ENCODE measurements around the gene LHFPL2. TPM values are rescaled to one million over a fixed set of nuclear protein-coding genes. Genes with fewer than 3 reads are reported as not detected.
A peak's percentile ranks its signal among the peaks of the same experiment; 100 is the strongest.
"Not testable (repeated sequence)": the region's sequence is repeated elsewhere in the genome, so short reads cannot be mapped to it uniquely, and the experiment has no call there.

The LHFPL2 gene
- total RNA-seq, 1 experiment from 2014 or later = 35.1 TPM

- not testable (repeated sequence) for DNase-seq (ENCODE audit: low read depth)
Measured at GRCh38 chr5:78666975-78667374, 18.4 kb upstream of the LHFPL2 start.

- DNase-seq (ENCODE audit: low read depth) = peak; percentile 13
Measured at GRCh38 chr5:78666041-78666444, 17.5 kb upstream of the LHFPL2 start.

GRCh38 chr5:78665534-78665933 is 17.0 kb upstream of the LHFPL2 start:
- DNase-seq (ENCODE audit: low read depth) = no peak

GRCh38 chr5:78662323-78662722 is 13.8 kb upstream of the LHFPL2 start:
- DNase-seq (ENCODE audit: low read depth) = no peak

GRCh38 chr5:78661691-78662090 is 13.1 kb upstream of the LHFPL2 start:
- DNase-seq (ENCODE audit: low read depth) = no peak

GRCh38 chr5:78661044-78661443 is 12.5 kb upstream of the LHFPL2 start:
- no peak for DNase-seq (ENCODE audit: low read depth)

GRCh38 chr5:78660401-78660800 is 11.8 kb upstream of the LHFPL2 start:
- no peak for DNase-seq (ENCODE audit: low read depth)

- DNase-seq (ENCODE audit: low read depth) = peak; percentile 69
Measured at GRCh38 chr5:78659714-78660113, 11.1 kb upstream of the LHFPL2 start.

- DNase-seq (ENCODE audit: low read depth) = no peak
Measured at GRCh38 chr5:78659114-78659513, 10.5 kb upstream of the LHFPL2 start.

GRCh38 chr5:78657201-78657600 is 8.6 kb upstream of the LHFPL2 start:
- no peak for DNase-seq (ENCODE audit: low read depth)

- no peak for DNase-seq (ENCODE audit: low read depth)
Measured at GRCh38 chr5:78655746-78656290, 7.2 kb upstream of the LHFPL2 start.

- DNase-seq (ENCODE audit: low read depth) = no peak
Measured at GRCh38 chr5:78654386-78654785, 5.8 kb upstream of the LHFPL2 start.

GRCh38 chr5:78653681-78654366 is 5.3 kb upstream of the LHFPL2 start:
- no peak for DNase-seq (ENCODE audit: low read depth)

- DNase-seq (ENCODE audit: low read depth) = no peak
Measured at GRCh38 chr5:78653031-78653430, 4.5 kb upstream of the LHFPL2 start.

GRCh38 chr5:78651468-78651867 is 2.9 kb upstream of the LHFPL2 start:
- no peak for DNase-seq (ENCODE audit: low read depth)

- no peak for DNase-seq (ENCODE audit: low read depth)
Measured at GRCh38 chr5:78650531-78650930, 2.0 kb upstream of the LHFPL2 start.

- peak; percentile 35 for DNase-seq (ENCODE audit: low read depth)
Measured at GRCh38 chr5:78649861-78650496, 1.4 kb upstream of the LHFPL2 start.

GRCh38 chr5:78649211-78649695 is 681 bp upstream of the LHFPL2 start:
- peak; percentile 35 for DNase-seq (ENCODE audit: low read depth)

- DNase-seq (ENCODE audit: low read depth) = peak; percentile 59
Measured at GRCh38 chr5:78647838-78648358, 674 bp downstream of the LHFPL2 start.

- peak; percentile 33 for DNase-seq (ENCODE audit: low read depth)
Measured at GRCh38 chr5:78647351-78647818, 1.2 kb downstream of the LHFPL2 start.

- DNase-seq (ENCODE audit: low read depth) = peak; percentile 77
Measured at GRCh38 chr5:78644741-78645300, 3.8 kb downstream of the LHFPL2 start.

- DNase-seq (ENCODE audit: low read depth) = no peak
Measured at GRCh38 chr5:78644129-78644528, 4.4 kb downstream of the LHFPL2 start.
